Measurements from ENCODE around the gene SPATA31C1.
A peak's percentile ranks its signal among the peaks of the same experiment; 100 is the strongest.

The SPATA31C1 gene

DNA sequence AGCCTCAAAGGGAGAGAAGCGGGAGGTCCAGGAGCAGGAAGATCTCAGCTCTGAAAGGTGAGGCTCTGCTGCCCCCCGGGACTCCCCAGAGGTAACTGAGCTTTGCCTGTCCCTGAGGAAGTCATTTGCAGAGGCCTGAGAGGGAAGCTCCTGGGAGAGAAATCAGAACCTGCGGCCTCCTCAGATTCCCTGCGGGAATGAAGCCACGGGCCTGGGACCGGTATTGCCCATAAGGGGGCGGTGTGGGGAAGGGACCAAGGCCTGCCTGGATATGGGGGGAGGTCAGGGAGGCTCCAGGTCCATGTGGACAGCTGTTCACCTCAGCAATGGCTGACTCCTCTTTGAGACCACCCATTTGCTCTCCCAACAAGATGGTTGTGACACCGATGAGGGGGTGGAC lies 33.8 kb upstream of the SPATA31C1 start:
- no peaks in the 10 kb centered on the region for H3K27me3 Mint-ChIP-seq
- peak overlapping the region in 1 of 2 donors; percentile 54 for H3K27ac Mint-ChIP-seq
- H3K4me1 Mint-ChIP-seq: no peaks in the 10 kb centered on the region
- ATAC-seq (no peak), DNase-seq (no peak)
- no peak overlapping the region for H3K4me3 Mint-ChIP-seq
- no peaks in the 10 kb centered on the region for H3K9me3 Mint-ChIP-seq

DNA sequence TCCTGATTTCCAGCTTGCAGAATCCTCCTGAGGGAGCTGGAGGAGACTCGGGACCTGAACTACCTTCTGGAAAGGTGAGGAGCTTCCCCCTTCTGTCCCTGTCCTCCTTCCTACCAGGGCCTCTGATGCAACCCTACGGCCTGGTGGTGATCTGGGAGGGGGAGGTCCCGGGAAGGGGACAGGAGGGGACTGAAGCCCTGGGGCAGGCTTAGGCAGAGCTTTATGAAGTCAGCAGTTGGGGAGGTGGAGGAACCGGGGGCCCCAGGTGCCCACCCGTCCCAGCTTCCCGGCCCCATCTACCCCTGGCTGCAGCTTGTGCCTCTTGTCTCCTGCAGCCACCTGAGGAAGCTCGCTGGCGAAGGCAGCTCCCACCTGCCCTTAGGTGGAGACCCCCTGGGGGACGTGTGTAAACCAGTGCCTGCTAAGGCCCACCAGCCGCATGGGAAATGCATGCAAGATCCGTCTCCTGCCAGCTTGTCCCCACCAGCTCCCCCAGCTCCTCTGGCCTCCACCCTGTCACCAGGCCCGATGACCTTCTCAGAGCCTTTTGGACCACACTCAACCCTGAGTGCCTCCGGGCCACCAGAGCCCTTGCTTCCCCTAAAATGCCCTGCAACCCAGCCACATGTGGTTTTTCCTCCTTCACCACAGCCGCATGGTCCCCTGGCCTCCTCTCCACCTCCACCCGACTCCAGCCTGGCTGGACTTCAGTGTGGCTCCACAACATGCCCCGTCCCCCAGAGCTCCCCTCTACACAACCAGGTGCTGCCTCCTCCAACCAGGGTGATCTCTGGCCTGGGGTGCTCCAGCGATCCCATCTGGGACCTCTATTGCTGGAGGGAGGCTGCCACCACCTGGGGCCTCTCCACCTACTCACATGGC lies 32.9 kb upstream of the SPATA31C1 start:
- Mint-ChIP-seq H3K27ac (no peak overlapping the region), H3K4me1 (no peaks in the 10 kb centered on the region), H3K9me3 (no peaks in the 10 kb centered on the region), H3K27me3 (no peaks in the 10 kb centered on the region), H3K4me3 (no peak overlapping the region)
- ATAC-seq (no peak), DNase-seq (no peak)

GRCh38 chr9:87885484-87886189 lies 32.1 kb upstream of the SPATA31C1 start:
- Mint-ChIP-seq H3K4me3 (no peak overlapping the region), H3K27me3 (no peaks in the 10 kb centered on the region), H3K4me1 (no peaks in the 10 kb centered on the region), H3K9me3 (no peaks in the 10 kb centered on the region), H3K27ac (no peak overlapping the region)
- DNase-seq (no peak), ATAC-seq (no peak)

- Mint-ChIP-seq H3K9me3 (no peaks in the 10 kb centered on the region), H3K4me1 (no peaks in the 10 kb centered on the region), H3K4me3 (no peak overlapping the region), H3K27ac (peak overlapping the region in 1 of 2 donors; percentile 57), H3K27me3 (no peaks in the 10 kb centered on the region)
- DNase-seq: no peak
- no peak for ATAC-seq
Measured at GRCh38 chr9:87886210-87886932, 31.4 kb upstream of the SPATA31C1 start.

DNA sequence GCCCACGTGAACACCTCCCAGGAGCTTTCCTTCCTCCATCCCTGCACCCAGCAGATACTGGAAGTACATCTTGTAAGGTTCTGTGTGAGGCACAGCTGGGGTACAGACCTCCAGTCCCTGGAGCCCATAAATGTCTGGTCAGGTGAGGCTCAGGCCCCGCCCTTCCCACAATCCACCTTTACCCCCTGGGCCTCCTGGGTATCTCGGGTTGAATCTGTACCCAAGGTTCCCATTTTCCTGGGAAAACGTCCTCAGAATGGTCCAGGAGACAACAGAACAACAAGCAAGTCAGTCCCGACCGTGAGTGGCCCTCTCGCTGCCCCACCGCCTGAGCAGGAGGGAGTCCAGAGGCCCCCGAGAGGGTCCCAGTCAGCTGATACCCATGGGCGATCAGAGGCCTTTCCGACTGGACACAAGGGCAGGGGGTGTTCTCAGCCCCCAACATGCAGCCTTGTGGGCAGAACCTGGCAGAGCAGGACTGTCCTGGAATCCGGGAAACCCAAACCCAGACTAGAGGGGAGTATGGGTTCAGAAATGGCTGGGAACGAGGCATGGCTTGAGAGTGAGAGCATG lies 30.7 kb upstream of the SPATA31C1 start:
- no peak overlapping the region for H3K4me3 Mint-ChIP-seq
- DNase-seq (no peak), ATAC-seq (no peak)
- H3K9me3 Mint-ChIP-seq: no peaks in the 10 kb centered on the region
- no peaks in the 10 kb centered on the region for H3K27me3 Mint-ChIP-seq
- H3K4me1 Mint-ChIP-seq: no peaks in the 10 kb centered on the region
- no peak overlapping the region for H3K27ac Mint-ChIP-seq

DNA sequence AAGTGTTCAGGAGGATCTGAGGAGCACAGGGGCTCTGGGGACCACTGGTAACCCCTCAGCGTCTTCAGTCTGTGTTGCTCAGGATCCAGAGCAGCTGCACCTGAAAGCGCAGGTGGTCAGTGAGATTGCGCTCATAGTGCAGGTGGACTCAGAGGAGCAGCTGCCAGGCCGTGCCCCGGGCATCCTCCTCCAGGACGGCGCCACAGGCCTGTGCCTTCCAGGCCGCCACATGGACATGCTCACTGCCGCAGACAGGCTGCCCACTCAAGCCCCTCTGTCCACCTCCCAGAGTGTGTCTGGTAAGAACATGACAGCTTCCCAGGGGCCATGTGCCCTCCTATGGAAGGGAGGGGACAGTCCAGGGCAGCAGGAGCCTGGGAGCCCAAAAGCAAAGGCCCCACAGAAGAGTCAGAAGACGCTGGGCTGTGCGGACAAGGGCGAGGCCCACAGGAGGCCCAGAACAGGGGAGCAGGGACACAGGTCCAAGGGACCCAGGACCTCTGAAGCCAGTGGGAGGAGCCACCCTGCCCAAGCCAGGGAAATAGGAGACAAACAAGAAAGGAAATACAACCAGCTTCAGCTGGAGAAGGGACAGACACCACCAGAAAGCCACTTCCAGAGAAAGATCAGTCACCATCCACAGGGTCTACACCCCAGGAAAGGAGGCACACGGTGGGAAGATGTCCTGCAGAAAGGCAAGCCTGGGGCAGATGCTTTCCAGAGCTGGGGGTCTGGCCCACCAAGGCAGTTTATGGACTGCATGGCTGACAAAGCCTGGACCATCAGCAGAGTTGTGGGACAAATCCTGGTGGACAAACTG lies 29.9 kb upstream of the SPATA31C1 start:
- ATAC-seq (no peak), DNase-seq (no peak)
- peak overlapping the region in 1 of 2 donors; percentile 38 for H3K27ac Mint-ChIP-seq
- H3K9me3 Mint-ChIP-seq: no peaks in the 10 kb centered on the region
- no peaks in the 10 kb centered on the region for H3K4me1 Mint-ChIP-seq
- H3K27me3 Mint-ChIP-seq: no peaks in the 10 kb centered on the region
- no peak overlapping the region for H3K4me3 Mint-ChIP-seq

DNA sequence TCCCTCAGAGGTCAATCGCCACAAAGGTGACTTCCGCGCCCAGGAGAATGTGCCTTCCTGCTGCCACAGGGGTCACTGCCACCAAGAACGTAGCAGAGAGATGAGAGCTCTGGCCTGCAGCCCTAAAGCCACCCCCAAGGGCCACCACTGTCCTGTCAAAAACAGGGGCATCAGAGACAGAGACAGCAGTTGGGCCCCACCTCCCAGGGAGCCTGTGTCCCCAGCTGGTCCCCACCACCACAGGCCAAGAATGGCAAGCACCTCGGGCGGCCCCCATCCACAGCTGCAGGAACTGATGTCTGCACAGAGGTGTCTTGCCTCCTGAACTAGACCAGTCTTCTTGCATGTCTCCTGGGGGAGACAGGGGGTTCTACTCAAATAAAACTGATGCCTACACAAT lies 29.3 kb upstream of the SPATA31C1 start:
- no peaks in the 10 kb centered on the region for H3K27me3 Mint-ChIP-seq
- no peak for DNase-seq
- H3K4me3 Mint-ChIP-seq: no peak overlapping the region
- H3K9me3 Mint-ChIP-seq: no peaks in the 10 kb centered on the region
- H3K27ac Mint-ChIP-seq: no peak overlapping the region
- no peak for ATAC-seq
- no peaks in the 10 kb centered on the region for H3K4me1 Mint-ChIP-seq

DNA sequence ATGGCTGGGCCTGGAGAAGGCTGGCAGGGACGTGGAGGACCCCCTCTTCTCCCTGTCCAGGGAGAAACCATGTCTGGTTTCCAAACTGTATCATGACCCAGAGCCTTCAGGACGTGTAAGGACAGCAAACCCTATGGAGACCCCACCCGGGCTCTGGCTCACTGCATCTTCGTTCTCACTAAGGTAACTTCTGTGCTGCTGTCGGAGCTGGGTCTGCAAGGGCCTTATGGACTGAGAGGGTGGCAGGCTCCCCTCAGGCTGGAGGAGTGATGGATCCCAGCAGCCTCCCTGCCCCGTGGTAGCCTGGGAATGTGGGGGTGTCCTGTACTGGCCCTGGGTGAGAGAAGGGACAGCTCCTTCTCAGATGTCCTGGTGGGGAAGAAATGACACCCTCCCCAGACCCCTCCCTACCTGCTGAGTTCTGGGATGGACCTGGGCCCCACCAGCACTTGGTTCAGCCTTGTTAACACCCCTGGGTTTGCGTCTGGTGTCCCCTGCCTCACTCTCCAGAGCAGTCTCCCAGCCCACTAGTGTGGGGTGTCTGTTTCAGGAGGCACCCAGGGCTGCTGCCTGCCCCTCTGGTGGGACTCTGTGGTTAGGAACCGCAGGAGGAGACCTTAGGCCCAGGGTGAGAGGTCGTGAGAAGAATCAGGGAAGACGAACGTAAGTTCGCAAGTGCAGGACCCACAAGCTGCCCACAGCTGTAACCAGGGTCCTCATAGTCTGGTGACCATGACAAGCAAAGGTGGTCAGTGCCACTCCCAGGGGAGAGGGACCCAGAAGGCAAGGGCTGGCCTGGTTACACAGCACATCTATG lies 28.5 kb upstream of the SPATA31C1 start:
- no peak overlapping the region for H3K4me3 Mint-ChIP-seq
- DNase-seq: no peak
- peak; percentile 24 for ATAC-seq
- H3K27me3 Mint-ChIP-seq: peaks cover 6% of the 10 kb centered on the region
- no peaks in the 10 kb centered on the region for H3K9me3 Mint-ChIP-seq
- no peaks in the 10 kb centered on the region for H3K4me1 Mint-ChIP-seq
- H3K27ac Mint-ChIP-seq: peak overlapping the region in 1 of 2 donors; percentile 27

- peaks cover 12% of the 10 kb centered on the region for H3K27me3 Mint-ChIP-seq
- H3K9me3 Mint-ChIP-seq: peaks cover 0 to 4% of the 10 kb centered on the region in 2 donors
- DNase-seq (no peak), ATAC-seq (peak; percentile 22)
- H3K4me3 Mint-ChIP-seq: no peak overlapping the region
- H3K4me1 Mint-ChIP-seq: no peaks in the 10 kb centered on the region
- no peak overlapping the region for H3K27ac Mint-ChIP-seq
Measured at GRCh38 chr9:87889882-87890252, 27.9 kb upstream of the SPATA31C1 start.

GRCh38 chr9:87890837-87891236 lies 26.9 kb upstream of the SPATA31C1 start:
- peaks cover 18% of the 10 kb centered on the region for H3K27me3 Mint-ChIP-seq
- H3K4me1 Mint-ChIP-seq: no peaks in the 10 kb centered on the region
- H3K4me3 Mint-ChIP-seq: no peak overlapping the region
- H3K9me3 Mint-ChIP-seq: peaks cover 0 to 8% of the 10 kb centered on the region in 2 donors
- no peak overlapping the region for H3K27ac Mint-ChIP-seq
- DNase-seq (no peak), ATAC-seq (no peak)

DNA sequence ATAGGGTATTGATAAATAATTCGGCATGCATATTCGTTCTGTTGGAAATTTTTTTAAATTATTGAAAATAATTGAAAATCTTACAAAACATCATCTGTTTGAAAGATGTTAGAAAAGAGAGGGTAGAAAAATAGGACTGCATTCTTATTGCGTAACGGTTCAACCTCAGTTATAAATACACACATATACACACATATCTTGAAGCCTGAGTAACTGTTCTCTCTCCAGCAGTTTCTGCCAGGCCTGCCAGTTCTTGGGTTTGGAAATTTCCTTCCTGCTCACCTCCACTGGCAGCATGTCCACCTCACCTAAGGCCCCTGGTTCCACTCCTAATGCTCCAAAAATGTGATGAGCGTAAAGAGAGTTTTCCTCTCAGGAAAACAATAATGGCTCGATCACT lies 26.0 kb upstream of the SPATA31C1 start:
- no peak for ATAC-seq
- H3K4me3 Mint-ChIP-seq: no peak overlapping the region
- peaks cover 18% of the 10 kb centered on the region for H3K27me3 Mint-ChIP-seq
- H3K4me1 Mint-ChIP-seq: no peaks in the 10 kb centered on the region
- H3K9me3 Mint-ChIP-seq: peaks cover 0 to 8% of the 10 kb centered on the region in 2 donors
- no peak for DNase-seq
- no peak overlapping the region for H3K27ac Mint-ChIP-seq

DNA sequence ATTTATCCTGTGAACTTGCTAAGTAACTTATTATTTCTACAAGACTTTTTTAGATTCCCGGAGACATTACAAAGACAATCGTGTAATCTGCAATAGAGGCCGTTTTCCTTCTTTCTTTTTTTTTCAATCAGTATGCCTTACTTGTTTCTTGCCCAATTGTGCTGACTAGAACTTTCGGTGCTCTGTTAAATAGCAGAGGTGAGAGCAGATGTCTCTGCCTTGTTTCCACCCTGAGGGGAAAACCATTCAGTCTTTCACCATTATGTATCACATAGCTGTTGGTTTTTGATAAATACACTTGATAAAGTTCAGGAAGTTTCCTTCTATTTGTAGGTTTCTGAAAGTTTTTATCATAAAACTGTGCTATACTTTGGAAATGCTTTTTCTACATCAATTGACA lies 24.8 kb upstream of the SPATA31C1 start:
- H3K27ac Mint-ChIP-seq: no peak overlapping the region
- H3K4me3 Mint-ChIP-seq: no peak overlapping the region
- H3K27me3 Mint-ChIP-seq: peaks cover 26% of the 10 kb centered on the region
- no peak for ATAC-seq
- DNase-seq: no peak
- H3K9me3 Mint-ChIP-seq: peaks cover 0 to 8% of the 10 kb centered on the region in 2 donors
- no peaks in the 10 kb centered on the region for H3K4me1 Mint-ChIP-seq

DNA sequence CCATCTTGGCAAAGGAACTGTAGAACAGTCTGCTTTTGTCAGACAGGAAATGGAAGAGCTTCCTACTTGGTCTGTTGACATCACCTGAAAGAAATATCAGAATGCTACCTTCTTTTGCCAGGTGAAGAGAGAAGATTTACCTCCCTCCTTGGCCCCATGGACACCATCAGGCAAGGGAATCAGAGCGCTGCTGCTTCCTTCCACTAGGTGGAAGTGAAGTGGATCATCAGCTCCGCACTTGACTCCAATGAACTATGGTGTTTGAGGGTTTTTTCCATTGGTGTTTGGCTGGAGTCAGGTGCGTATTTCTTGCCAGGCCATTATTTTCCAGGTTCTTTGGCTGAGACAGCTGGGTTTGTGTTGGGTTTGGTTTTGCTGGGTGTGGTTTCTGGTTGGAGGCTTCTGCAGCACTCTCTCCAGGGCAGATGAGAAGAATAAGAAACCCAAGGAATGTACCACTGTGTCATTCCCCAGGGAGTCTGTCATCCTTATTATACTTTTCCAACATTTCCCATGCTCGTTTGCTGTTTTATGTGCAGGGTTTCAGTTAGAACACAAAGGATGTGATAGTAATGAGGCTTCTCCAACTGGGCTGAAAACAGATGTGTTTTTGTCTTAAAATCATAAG lies 22.6 kb upstream of the SPATA31C1 start:
- ATAC-seq (no peak), DNase-seq (no peak)
- Mint-ChIP-seq H3K27me3 (peaks cover 35% of the 10 kb centered on the region), H3K9me3 (peaks cover 0 to 8% of the 10 kb centered on the region in 2 donors), H3K27ac (no peak overlapping the region), H3K4me3 (no peak overlapping the region), H3K4me1 (no peaks in the 10 kb centered on the region)

- H3K27me3 Mint-ChIP-seq: peaks cover 36% of the 10 kb centered on the region
- no peaks in the 10 kb centered on the region for H3K4me1 Mint-ChIP-seq
Measured at GRCh38 chr9:87896891-87897290, 20.9 kb upstream of the SPATA31C1 start.

More at GRCh38 chr9:87896891-87897290, 20.9 kb upstream of the SPATA31C1 start:
- DNase-seq (no peak), ATAC-seq (no peak)
- H3K27ac Mint-ChIP-seq: no peak overlapping the region
- peaks cover 8 to 17% of the 10 kb centered on the region in 2 donors for H3K9me3 Mint-ChIP-seq
- no peak overlapping the region for H3K4me3 Mint-ChIP-seq
